Measurements from ENCODE around the gene ZFP64.

DNA sequence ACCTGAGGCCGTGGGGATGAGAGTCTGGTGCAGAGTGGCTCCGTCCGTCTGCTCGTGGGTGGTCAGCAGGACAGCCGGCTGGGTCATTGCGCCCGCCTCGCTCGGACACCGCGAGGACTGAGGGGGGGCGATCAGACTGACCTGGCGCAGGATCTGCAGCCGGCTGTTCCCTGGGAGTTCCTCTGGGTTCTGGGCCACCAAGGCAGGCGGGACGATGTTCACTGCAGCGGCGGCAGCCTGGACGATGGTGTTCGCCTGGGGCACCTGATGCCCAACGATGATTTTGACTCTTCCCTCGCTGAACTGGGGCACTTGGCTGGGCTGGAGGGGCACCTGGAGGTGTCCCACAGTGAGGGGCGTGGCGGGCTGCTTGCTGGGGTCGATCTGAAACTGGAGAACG is 39.2 kb downstream of the ZFP64 start:
- TF ChIP-seq, protein P1, sequence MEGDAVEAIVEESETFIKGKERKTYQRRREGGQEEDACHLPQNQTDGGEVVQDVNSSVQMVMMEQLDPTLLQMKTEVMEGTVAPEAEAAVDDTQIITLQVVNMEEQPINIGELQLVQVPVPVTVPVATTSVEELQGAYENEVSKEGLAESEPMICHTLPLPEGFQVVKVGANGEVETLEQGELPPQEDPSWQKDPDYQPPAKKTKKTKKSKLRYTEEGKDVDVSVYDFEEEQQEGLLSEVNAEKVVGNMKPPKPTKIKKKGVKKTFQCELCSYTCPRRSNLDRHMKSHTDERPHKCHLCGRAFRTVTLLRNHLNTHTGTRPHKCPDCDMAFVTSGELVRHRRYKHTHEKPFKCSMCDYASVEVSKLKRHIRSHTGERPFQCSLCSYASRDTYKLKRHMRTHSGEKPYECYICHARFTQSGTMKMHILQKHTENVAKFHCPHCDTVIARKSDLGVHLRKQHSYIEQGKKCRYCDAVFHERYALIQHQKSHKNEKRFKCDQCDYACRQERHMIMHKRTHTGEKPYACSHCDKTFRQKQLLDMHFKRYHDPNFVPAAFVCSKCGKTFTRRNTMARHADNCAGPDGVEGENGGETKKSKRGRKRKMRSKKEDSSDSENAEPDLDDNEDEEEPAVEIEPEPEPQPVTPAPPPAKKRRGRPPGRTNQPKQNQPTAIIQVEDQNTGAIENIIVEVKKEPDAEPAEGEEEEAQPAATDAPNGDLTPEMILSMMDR (IDR thresholded peaks at IDR 0.05 in 8 of 11, conservative IDR thresholded peaks at IDR 0.05 in 3 of 11): no peak
- peak in 1 of 3 donors; percentile 21 for TF ChIP-seq POLR2AphosphoS5 (IDR thresholded peaks at IDR 0.05)
- TF ChIP-seq POLR2A (IDR thresholded peaks at IDR 0.05): no peak
